Stomach (tissue), 4 donors: ENCODE data around the gene PFKM.

Source experiments
- CTCF ChIP-seq, 7 experiments: fragments of 450-650 bp in 4 of 7; fragments of 200-600 bp in 3 of 7; sonication (generic) in 3 of 7; IDR thresholded peaks; one replicate each; pipeline ENCODE4 v1.5.1; 2016 to 2019; ENCODE audit warnings: antibody characterized with exemption in 7 of 7, control low read depth in 2 of 7, mild to moderate bottlenecking in 1 of 7
- POLR2A ChIP-seq, 4 donors: fragments of 450-650 bp; IDR thresholded peaks; one replicate each; pipeline ENCODE4 v1.6.1; 2016; ENCODE audit warnings: antibody characterized with exemption in 4 of 4, control low read depth in 2 of 4, mild to moderate bottlenecking in 1 of 4, moderate library complexity in 1 of 4
- POLR2AphosphoS5 ChIP-seq, 3 donors: sonication (generic); formaldehyde crosslinking; IDR thresholded peaks; one replicate each; pipeline ENCODE4 v1.6.1; 2016; ENCODE audit warnings: antibody characterized with exemption in 3 of 3

GRCh38 chr12:48126953-48127630, 7.9 kb downstream of the PFKM start:
- no peak for TF ChIP-seq CTCF (IDR thresholded peaks at IDR 0.05)
- no peak for TF ChIP-seq POLR2A (IDR thresholded peaks at IDR 0.05)
- TF ChIP-seq POLR2AphosphoS5 (IDR thresholded peaks at IDR 0.05), result no peak
